AG09309 (cell line): ENCODE results near the gene SPTLC1.

ENCODE experiments used
- DNase-seq: peaks from one replicate; pipeline ENCODE4 v3.0.0-alpha.2; 2010; ENCODE audit warnings: low read depth
- H3K4me3 ChIP-seq: 2 replicates; pipeline ENCODE4 v1.5.1; 2011; ENCODE audit warnings: mild to moderate bottlenecking, low read depth, low read length, moderate library complexity; ENCODE audit not compliant: control insufficient read depth
- CTCF ChIP-seq: IDR thresholded peaks from 2 replicates; pipeline ENCODE4 v1.5.1; 2011; ENCODE audit warnings: mild to moderate bottlenecking, low read depth, low read length, inconsistent platforms; ENCODE audit not compliant: insufficient read depth, control insufficient read depth; ENCODE audit errors: missing control alignments

Gene SPTLC1

GRCh38 chr9:92058026-92058425, 57.2 kb downstream of the SPTLC1 start:
- TF ChIP-seq CTCF: no peak
- DNase-seq: no peak
- no peak overlapping the region for H3K4me3 ChIP-seq

GRCh38 chr9:92057226-92057625, 58.0 kb downstream of the SPTLC1 start:
- no peak for TF ChIP-seq CTCF
- no peak for DNase-seq
- H3K4me3 ChIP-seq: no peak overlapping the region

GRCh38 chr9:92055624-92056023, 59.6 kb downstream of the SPTLC1 start:
- no peak for TF ChIP-seq CTCF
- DNase-seq: no peak
- H3K4me3 ChIP-seq: no peak overlapping the region

GRCh38 chr9:92048924-92049625, 66.1 kb downstream of the SPTLC1 start:
- no peak overlapping the region for H3K4me3 ChIP-seq
- no peak for TF ChIP-seq CTCF
- no peak for DNase-seq

GRCh38 chr9:92047500-92047899, 67.7 kb downstream of the SPTLC1 start:
- DNase-seq: no peak
- H3K4me3 ChIP-seq: no peak overlapping the region

GRCh38 chr9:92046676-92047075, 68.5 kb downstream of the SPTLC1 start:
- TF ChIP-seq CTCF: no peak
- no peak overlapping the region for H3K4me3 ChIP-seq
- no peak for DNase-seq

More at GRCh38 chr9:92047500-92047899, 67.7 kb downstream of the SPTLC1 start:
- TF ChIP-seq CTCF: no peak
